Measurements from ENCODE around the gene PURB. TPM values are rescaled to one million over a fixed set of nuclear protein-coding genes. Genes with fewer than 3 reads are reported as not detected.
"Not testable (repeated sequence)": the region's sequence is repeated elsewhere in the genome, so short reads cannot be mapped to it uniquely, and the experiment has no call there.

Gene PURB
- total RNA-seq, 2 experiments from 2014 or later: 17.0 to 17.4 TPM

DNA sequence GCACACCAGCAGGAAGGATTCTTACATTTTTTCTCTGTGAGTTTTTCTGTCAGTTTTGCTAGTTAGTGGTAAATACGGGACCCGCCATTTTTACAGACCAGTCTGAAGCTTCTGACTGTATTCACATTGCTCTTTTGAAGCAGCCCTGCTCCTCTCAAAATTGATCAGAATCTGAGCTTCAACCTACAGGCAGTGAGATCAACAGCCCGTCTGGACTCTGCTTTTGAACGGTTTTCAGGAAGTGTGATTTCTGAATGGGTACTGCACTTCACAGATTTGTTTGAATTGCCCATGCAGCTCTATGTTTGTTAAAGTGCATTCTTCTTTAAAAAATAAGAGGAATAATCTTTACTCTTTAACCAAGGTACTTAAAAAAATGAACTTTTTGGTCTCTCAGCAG lies 8.9 kb downstream of the PURB start:
- POLR2A ChIA-PET: interaction anchor here (1.0 kb wide), 2 partner anchors 10 to 270 kb away, joined by 3 read pairs; partner anchors contain the start of gene OGDH
- no peaks in the 10 kb centered on the region for H3K27me3 ChIP-seq (ENCODE audit: control insufficient read depth in 1 of 2, insufficient read depth in 2 of 2, low read length in 2 of 2)
- no peak overlapping the region for H3K4me3 ChIP-seq (ENCODE audit: low read length)
- CTCF ChIA-PET: interaction anchor here (1.2 kb wide), 1 partner anchor 19 kb away, joined by 3 read pairs; no protein-coding TSS in a partner anchor
- no peak for TF ChIP-seq CTCF (IDR thresholded peaks at IDR 0.05)
- no peak overlapping the region for H3K27ac ChIP-seq (ENCODE audit: low read depth in 1 of 2, low read length in 2 of 2)
- H3K4me1 ChIP-seq (ENCODE audit: insufficient read depth, low read length): peaks cover 3% of the 10 kb centered on the region
- DNase-seq (no peak), ATAC-seq (ENCODE audit: poor library complexity) (no peak)
- peaks cover 3 to 20% of the 10 kb centered on the region in 2 experiments for H3K9me3 ChIP-seq (ENCODE audit: control insufficient read depth in 1 of 2, insufficient read depth in 1 of 2, low read length in 2 of 2)
- H3K4me1 Mint-ChIP-seq (ENCODE audit: low read depth): peaks cover 27% of the 10 kb centered on the region
- no peaks in the 10 kb centered on the region for H3K27me3 Mint-ChIP-seq
- no peak overlapping the region for H3K4me3 Mint-ChIP-seq
- H3K27ac Mint-ChIP-seq: peak overlapping the region; percentile 27
- H3K36me3 Mint-ChIP-seq (ENCODE audit: low read depth): peaks cover 29% of the 10 kb centered on the region
- intact Hi-C loops (cut with DNase I, micrococcal nuclease): no loop called here
- H3K9me3 Mint-ChIP-seq: peaks cover 4% of the 10 kb centered on the region
- H3K36me3 ChIP-seq (ENCODE audit: insufficient read depth, low read length): no peaks in the 10 kb centered on the region

DNA sequence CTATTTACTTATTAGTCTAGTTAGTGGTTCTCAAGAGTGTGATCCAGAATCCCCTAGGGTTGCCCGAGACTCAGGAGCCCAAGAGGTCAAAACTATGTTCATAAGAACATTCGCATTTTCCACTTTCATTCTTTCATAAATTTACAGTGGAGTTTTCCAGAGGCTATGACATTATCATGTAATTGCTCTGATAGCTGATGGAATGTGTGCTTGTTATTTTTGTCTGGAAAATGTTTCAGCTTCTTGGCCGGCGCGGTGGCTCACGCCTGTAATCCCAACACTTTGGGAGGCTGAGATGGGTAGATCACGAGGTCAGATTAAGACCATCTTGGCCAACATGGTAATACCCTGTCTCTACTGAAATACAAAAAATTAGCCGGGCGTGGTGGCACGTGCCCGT lies 10.1 kb downstream of the PURB start:
- no peak for TF ChIP-seq CTCF (IDR thresholded peaks at IDR 0.05)
- H3K27me3 Mint-ChIP-seq: no peaks in the 10 kb centered on the region
- no peak overlapping the region for H3K4me3 Mint-ChIP-seq
- POLR2A ChIA-PET: interaction anchor here (0.6 to 2.2 kb wide), 2 partner anchors 10 to 12 kb away, joined by 3 to 13 read pairs; partner anchors contain the start of gene PURB
- H3K9me3 ChIP-seq (ENCODE audit: control insufficient read depth in 1 of 2, insufficient read depth in 1 of 2, low read length in 2 of 2): peaks cover 0 to 28% of the 10 kb centered on the region in 2 experiments
- peaks cover 15% of the 10 kb centered on the region for H3K4me1 Mint-ChIP-seq (ENCODE audit: low read depth)
- no peaks in the 10 kb centered on the region for H3K4me1 ChIP-seq (ENCODE audit: insufficient read depth, low read length)
- no peak overlapping the region for H3K27ac Mint-ChIP-seq
- H3K27ac ChIP-seq (ENCODE audit: low read depth in 1 of 2, low read length in 2 of 2): no peak overlapping the region
- H3K4me3 ChIP-seq (ENCODE audit: low read length): no peak overlapping the region
- no peaks in the 10 kb centered on the region for H3K27me3 ChIP-seq (ENCODE audit: control insufficient read depth in 1 of 2, insufficient read depth in 2 of 2, low read length in 2 of 2)
- intact Hi-C loops (cut with DNase I, micrococcal nuclease): no loop called here
- H3K36me3 ChIP-seq (ENCODE audit: insufficient read depth, low read length): no peaks in the 10 kb centered on the region
- H3K9me3 Mint-ChIP-seq: peaks cover 3% of the 10 kb centered on the region
- H3K36me3 Mint-ChIP-seq (ENCODE audit: low read depth): peaks cover 18% of the 10 kb centered on the region
- DNase-seq: no peak
- CTCF ChIA-PET: interaction anchor here (1.6 kb wide), 1 partner anchor 18 kb away, joined by 4 read pairs; no protein-coding TSS in a partner anchor
- no peak for ATAC-seq (ENCODE audit: poor library complexity)

GRCh38 chr7:44872787-44873186 lies 12.5 kb downstream of the PURB start:
- ChIA-PET POLR2A (no interaction called here), CTCF (no interaction called here)
- Histone ChIP-seq H3K4me3 (ENCODE audit: low read length) (no peak overlapping the region), H3K27ac (ENCODE audit: low read depth in 1 of 2, low read length in 2 of 2) (no peak overlapping the region), H3K4me1 (ENCODE audit: insufficient read depth, low read length) (no peaks in the 10 kb centered on the region), H3K9me3 (ENCODE audit: control insufficient read depth in 1 of 2, insufficient read depth in 1 of 2, low read length in 2 of 2) (peaks cover 0 to 24% of the 10 kb centered on the region in 2 experiments), H3K27me3 (ENCODE audit: control insufficient read depth in 1 of 2, insufficient read depth in 2 of 2, low read length in 2 of 2) (no peaks in the 10 kb centered on the region), H3K36me3 (ENCODE audit: insufficient read depth, low read length) (no peaks in the 10 kb centered on the region)
- no peak overlapping the region for H3K27ac Mint-ChIP-seq
- ATAC-seq (ENCODE audit: poor library complexity): no peak
- no peak for DNase-seq
- no peak overlapping the region for H3K4me3 Mint-ChIP-seq
- peaks cover 7% of the 10 kb centered on the region for H3K36me3 Mint-ChIP-seq (ENCODE audit: low read depth)
- no peaks in the 10 kb centered on the region for H3K9me3 Mint-ChIP-seq
- TF ChIP-seq CTCF (IDR thresholded peaks at IDR 0.05): no peak
- intact Hi-C loops (cut with DNase I, micrococcal nuclease): no loop called here
- peaks cover 6% of the 10 kb centered on the region for H3K4me1 Mint-ChIP-seq (ENCODE audit: low read depth)
- no peaks in the 10 kb centered on the region for H3K27me3 Mint-ChIP-seq

DNA sequence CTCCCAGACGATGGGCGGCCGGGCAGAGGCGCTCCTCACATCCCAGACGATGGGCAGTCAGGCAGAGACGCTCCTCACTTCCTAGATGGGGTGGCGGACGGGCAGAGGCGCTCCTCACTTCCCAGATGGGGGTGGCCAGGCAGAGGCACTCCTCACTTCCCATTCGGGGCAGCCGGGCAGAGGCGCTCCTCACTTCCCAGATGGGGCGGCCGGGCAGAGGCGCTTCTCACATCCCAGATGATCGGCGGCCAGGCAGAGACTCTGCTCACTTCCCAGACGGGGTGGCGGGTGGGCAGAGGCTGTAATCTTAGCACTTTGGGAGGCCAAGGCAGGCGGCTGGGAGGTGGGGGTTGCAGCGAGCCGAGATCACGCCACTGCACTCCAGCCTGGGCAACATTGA lies 13.4 kb downstream of the PURB start:
- H3K27me3 Mint-ChIP-seq; CTCF ChIA-PET; H3K27ac Mint-ChIP-seq; H3K36me3 Mint-ChIP-seq (ENCODE audit: low read depth); H3K36me3 ChIP-seq (ENCODE audit: insufficient read depth, low read length); H3K27ac ChIP-seq (ENCODE audit: low read depth in 1 of 2, low read length in 2 of 2); H3K4me3 Mint-ChIP-seq; ATAC-seq (ENCODE audit: poor library complexity); intact Hi-C loops (cut with DNase I, micrococcal nuclease); POLR2A ChIA-PET; H3K4me3 ChIP-seq (ENCODE audit: low read length); H3K27me3 ChIP-seq (ENCODE audit: control insufficient read depth in 1 of 2, insufficient read depth in 2 of 2, low read length in 2 of 2); DNase-seq; H3K9me3 Mint-ChIP-seq; H3K4me1 Mint-ChIP-seq (ENCODE audit: low read depth); H3K4me1 ChIP-seq (ENCODE audit: insufficient read depth, low read length): not testable (repeated sequence)
- peaks cover 0 to 24% of the 10 kb centered on the region in 2 experiments for H3K9me3 ChIP-seq (ENCODE audit: control insufficient read depth in 1 of 2, insufficient read depth in 1 of 2, low read length in 2 of 2)

- H3K4me3 ChIP-seq (ENCODE audit: low read length); intact Hi-C loops (cut with DNase I, micrococcal nuclease); H3K27ac ChIP-seq (ENCODE audit: low read depth in 1 of 2, low read length in 2 of 2); H3K36me3 Mint-ChIP-seq (ENCODE audit: low read depth); H3K27me3 ChIP-seq (ENCODE audit: control insufficient read depth in 1 of 2, insufficient read depth in 2 of 2, low read length in 2 of 2); H3K27ac Mint-ChIP-seq; H3K36me3 ChIP-seq (ENCODE audit: insufficient read depth, low read length); CTCF ChIA-PET; H3K4me1 ChIP-seq (ENCODE audit: insufficient read depth, low read length); POLR2A ChIA-PET; H3K4me1 Mint-ChIP-seq (ENCODE audit: low read depth); ATAC-seq (ENCODE audit: poor library complexity); DNase-seq; H3K4me3 Mint-ChIP-seq; H3K9me3 Mint-ChIP-seq; H3K27me3 Mint-ChIP-seq: not testable (repeated sequence)
- H3K9me3 ChIP-seq (ENCODE audit: control insufficient read depth in 1 of 2, insufficient read depth in 1 of 2, low read length in 2 of 2): peaks cover 0 to 24% of the 10 kb centered on the region in 2 experiments
Observed at GRCh38 chr7:44870780-44871179, 14.6 kb downstream of the PURB start.
